DOHH2 (cell line): Measurements from ENCODE around the gene BANP.
"Not testable (repeated sequence)": the region's sequence is repeated elsewhere in the genome, so short reads cannot be mapped to it uniquely, and the experiment has no call there.

Experiments used
- H3F3A ChIP-seq: fragments of 200-600 bp; sonication (generic), shearing (Covaris generic); 2 replicates; pipeline ENCODE4 v1.6.0; 2016; ENCODE audit warnings: antibody characterized with exemption, mild to moderate bottlenecking; ENCODE audit not compliant: control insufficient read depth, insufficient read depth
- H3K27ac ChIP-seq: fragments of 200-600 bp; sonication (generic); 2 replicates; pipeline ENCODE4 v1.5.1; 2014; ENCODE audit warnings: low read depth, mild to moderate bottlenecking, low read length, moderate library complexity
- H3K27me3 ChIP-seq: fragments of 200-600 bp; sonication (generic); 2 replicates; pipeline ENCODE4 v1.6.1; 2014; ENCODE audit warnings: mild to moderate bottlenecking, low read length, mixed read lengths; ENCODE audit not compliant: control insufficient read depth
- H3K36me3 ChIP-seq: fragments of 200-600 bp; sonication (generic); 2 replicates; pipeline ENCODE4 v1.6.1; 2014; ENCODE audit warnings: mild to moderate bottlenecking, low read length, moderate library complexity, mixed read lengths; ENCODE audit not compliant: control insufficient read depth
- H3K4me1 ChIP-seq: fragments of 200-600 bp; sonication (generic); 2 replicates; pipeline ENCODE4 v1.6.1; 2014; ENCODE audit warnings: mild to moderate bottlenecking, low read length, mixed read lengths; ENCODE audit not compliant: control insufficient read depth
- H3K4me2 ChIP-seq: fragments of 200-600 bp; sonication (generic); 2 replicates; pipeline ENCODE4 v1.6.0; 2014; ENCODE audit warnings: mild to moderate bottlenecking, low read length, moderate library complexity
- H3K4me3 ChIP-seq: fragments of 200-600 bp; sonication (generic); 2 replicates; pipeline ENCODE4 v1.5.1; 2014; ENCODE audit warnings: mild to moderate bottlenecking, low read length, mixed read lengths
- H3K79me2 ChIP-seq: fragments of 200-600 bp; sonication (generic); 2 replicates; pipeline ENCODE4 v1.6.1; 2014; ENCODE audit warnings: mild to moderate bottlenecking, low read length, mixed read lengths; ENCODE audit not compliant: control insufficient read depth
- H3K9me2 ChIP-seq: fragments of 200-600 bp; sonication (generic); replicated peaks from 2 replicates; pipeline ENCODE4 v1.6.1; 2014; ENCODE audit warnings: mild to moderate bottlenecking, low read length, mixed read lengths; ENCODE audit not compliant: control insufficient read depth
- H3K9me3 ChIP-seq: fragments of 200-600 bp; sonication (generic); 2 replicates; pipeline ENCODE4 v1.6.1; 2014; ENCODE audit warnings: antibody characterized with exemption, low read length, mixed read lengths; ENCODE audit not compliant: control insufficient read depth, insufficient read depth
- H4K20me1 ChIP-seq: fragments of 200-600 bp; sonication (generic); 2 replicates; pipeline ENCODE4 v1.6.0; 2014; ENCODE audit warnings: low read depth, mild to moderate bottlenecking, antibody characterized with exemption, low read length, moderate library complexity; ENCODE audit not compliant: control insufficient read depth, insufficient read depth

The BANP gene

GRCh38 chr16:88092791-88093555, 141.7 kb downstream of the BANP start:
- H3K4me1 ChIP-seq, H3K27me3 ChIP-seq, H3K27ac ChIP-seq, H3K9me2 ChIP-seq, H3F3A ChIP-seq, H3K4me2 ChIP-seq, H3K36me3 ChIP-seq, H4K20me1 ChIP-seq, H3K9me3 ChIP-seq, H3K79me2 ChIP-seq, H3K4me3 ChIP-seq: not testable (repeated sequence)

- not testable (repeated sequence) for H3K4me1 ChIP-seq, H3K27me3 ChIP-seq, H3K9me2 ChIP-seq, H4K20me1 ChIP-seq, H3K4me2 ChIP-seq, H3F3A ChIP-seq, H3K79me2 ChIP-seq, H3K27ac ChIP-seq, H3K36me3 ChIP-seq, H3K9me3 ChIP-seq, H3K4me3 ChIP-seq
Observed at GRCh38 chr16:88093556-88094252, 142.5 kb downstream of the BANP start.

- not testable (repeated sequence) for H3K9me2 ChIP-seq, H3F3A ChIP-seq, H3K27ac ChIP-seq, H3K4me2 ChIP-seq, H3K79me2 ChIP-seq, H3K4me3 ChIP-seq, H4K20me1 ChIP-seq, H3K9me3 ChIP-seq, H3K36me3 ChIP-seq, H3K4me1 ChIP-seq, H3K27me3 ChIP-seq
Observed at GRCh38 chr16:88094253-88094575, 143.0 kb downstream of the BANP start.

- not testable (repeated sequence) for H3K4me3 ChIP-seq, H4K20me1 ChIP-seq, H3F3A ChIP-seq, H3K9me3 ChIP-seq, H3K4me2 ChIP-seq, H3K36me3 ChIP-seq, H3K4me1 ChIP-seq, H3K27ac ChIP-seq, H3K27me3 ChIP-seq, H3K9me2 ChIP-seq, H3K79me2 ChIP-seq
Observed at GRCh38 chr16:88094900-88095299, 143.7 kb downstream of the BANP start.

- H3K79me2 ChIP-seq, H3F3A ChIP-seq, H4K20me1 ChIP-seq, H3K27me3 ChIP-seq, H3K4me3 ChIP-seq, H3K9me2 ChIP-seq, H3K9me3 ChIP-seq, H3K4me1 ChIP-seq, H3K4me2 ChIP-seq, H3K27ac ChIP-seq, H3K36me3 ChIP-seq: not testable (repeated sequence)
Observed at GRCh38 chr16:88096659-88097058, 145.4 kb downstream of the BANP start.

GRCh38 chr16:88098731-88099562, 147.7 kb downstream of the BANP start:
- not testable (repeated sequence) for H3K79me2 ChIP-seq, H3K4me3 ChIP-seq, H3K4me1 ChIP-seq, H3K4me2 ChIP-seq, H3K27ac ChIP-seq, H3K9me2 ChIP-seq, H3K36me3 ChIP-seq, H3K9me3 ChIP-seq, H4K20me1 ChIP-seq, H3K27me3 ChIP-seq, H3F3A ChIP-seq
